ENCODE measurements around the gene ACTA2.

ACTA2 gene

GRCh38 chr10:88953662-88954061, 1.1 kb upstream of the ACTA2 start:
- Histone ChIP-seq H3K79me2 (ENCODE audit: control insufficient read depth, insufficient read depth, low read length, unreplicated experiment) (no peaks in the 10 kb centered on the region), H2AFZ (ENCODE audit: low read length, unreplicated experiment) (no peak overlapping the region), H3K4me1 (ENCODE audit: control insufficient read depth, insufficient read depth, low read length, unreplicated experiment) (peaks cover 31% of the 10 kb centered on the region), H3K4me3 (ENCODE audit: low read depth, low read length) (no peak overlapping the region), H3K27ac (ENCODE audit: low read depth, low read length) (no peak overlapping the region), H3K36me3 (ENCODE audit: insufficient read depth, low read length) (no peaks in the 10 kb centered on the region), H3K27me3 (ENCODE audit: insufficient read depth, low read length) (no peaks in the 10 kb centered on the region)

DNA sequence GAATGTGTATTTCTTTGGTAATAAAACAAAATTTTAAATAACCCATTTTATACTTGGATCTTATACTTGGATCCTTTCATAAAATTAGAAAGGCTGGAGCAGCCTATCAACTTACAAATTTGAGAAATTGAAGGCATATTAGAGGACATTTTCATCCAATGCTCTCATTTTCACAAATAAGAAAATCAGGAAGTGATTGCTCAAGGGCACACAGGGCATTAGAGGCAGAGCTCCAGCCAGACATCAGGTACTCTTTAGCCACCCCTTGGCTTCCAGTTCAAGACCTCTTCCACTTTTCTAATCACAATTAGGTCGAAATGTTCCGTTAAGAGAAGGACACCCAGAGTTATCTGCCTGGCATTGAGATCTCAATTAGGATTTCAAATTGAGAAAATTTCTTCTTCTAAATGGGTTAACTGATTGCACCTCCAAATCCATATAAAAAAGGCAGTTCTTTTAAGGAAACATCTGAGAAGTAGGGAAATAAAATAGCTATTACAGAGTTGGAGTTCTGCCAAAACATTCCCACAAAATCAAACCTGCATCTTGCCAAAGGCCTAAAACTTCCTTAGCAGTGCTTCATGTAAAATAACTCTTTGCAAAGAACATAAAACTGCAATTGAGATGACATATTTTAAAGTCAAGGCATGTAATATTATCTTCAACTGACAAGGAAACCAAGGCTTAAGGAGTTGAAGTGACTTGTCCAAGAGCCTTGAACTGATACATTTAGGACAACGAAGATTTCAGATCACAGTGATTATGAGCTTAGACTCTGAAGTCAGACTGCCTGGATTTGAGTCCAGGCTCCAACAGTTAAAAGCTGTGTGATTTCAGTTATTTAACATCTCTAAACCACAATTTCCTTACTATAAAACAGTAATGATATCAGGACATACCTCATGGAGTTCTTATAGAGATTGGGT, 2.4 kb downstream of the ACTA2 start:
- Histone ChIP-seq H3K79me2 (ENCODE audit: control insufficient read depth, insufficient read depth, low read length, unreplicated experiment) (no peaks in the 10 kb centered on the region), H3K27ac (ENCODE audit: low read depth, low read length) (peak overlapping the region; percentile 82), H3K4me3 (ENCODE audit: low read depth, low read length) (no peak overlapping the region; the same call in 1 of the 2 replicates), H3K36me3 (ENCODE audit: insufficient read depth, low read length) (no peaks in the 10 kb centered on the region), H2AFZ (ENCODE audit: low read length, unreplicated experiment) (peak overlapping the region; percentile 67), H3K4me1 (ENCODE audit: control insufficient read depth, insufficient read depth, low read length, unreplicated experiment) (peaks cover 31% of the 10 kb centered on the region), H3K27me3 (ENCODE audit: insufficient read depth, low read length) (no peaks in the 10 kb centered on the region)

DNA sequence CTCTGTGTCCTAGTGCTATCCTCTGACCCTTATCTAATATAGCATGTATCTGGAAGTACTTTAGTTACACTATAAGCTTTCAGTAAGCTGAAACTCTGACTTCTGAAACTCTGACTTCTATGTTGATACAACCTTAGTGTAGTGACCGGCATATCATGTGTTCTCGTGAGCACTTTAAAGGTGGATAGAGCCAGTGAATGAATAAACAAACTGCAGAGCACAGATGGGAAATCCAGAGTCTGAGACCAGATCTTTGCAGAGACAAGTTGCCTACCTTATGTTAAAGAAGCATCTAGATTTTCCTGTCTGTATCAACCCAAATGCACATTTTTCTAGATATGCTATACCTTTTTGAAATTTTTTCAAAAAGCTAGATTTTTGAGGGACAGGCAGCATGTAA, 3.5 kb downstream of the ACTA2 start:
- H3K27me3 ChIP-seq (ENCODE audit: insufficient read depth, low read length), result no peaks in the 10 kb centered on the region
- H3K4me1 ChIP-seq (ENCODE audit: control insufficient read depth, insufficient read depth, low read length, unreplicated experiment), result peaks cover 31% of the 10 kb centered on the region
- H3K36me3 ChIP-seq (ENCODE audit: insufficient read depth, low read length), result no peaks in the 10 kb centered on the region
- H3K27ac ChIP-seq (ENCODE audit: low read depth, low read length), result no peak overlapping the region
- no peak overlapping the region for H2AFZ ChIP-seq (ENCODE audit: low read length, unreplicated experiment)
- no peaks in the 10 kb centered on the region for H3K79me2 ChIP-seq (ENCODE audit: control insufficient read depth, insufficient read depth, low read length, unreplicated experiment)
- no peak overlapping the region for H3K4me3 ChIP-seq (ENCODE audit: low read depth, low read length)

DNA sequence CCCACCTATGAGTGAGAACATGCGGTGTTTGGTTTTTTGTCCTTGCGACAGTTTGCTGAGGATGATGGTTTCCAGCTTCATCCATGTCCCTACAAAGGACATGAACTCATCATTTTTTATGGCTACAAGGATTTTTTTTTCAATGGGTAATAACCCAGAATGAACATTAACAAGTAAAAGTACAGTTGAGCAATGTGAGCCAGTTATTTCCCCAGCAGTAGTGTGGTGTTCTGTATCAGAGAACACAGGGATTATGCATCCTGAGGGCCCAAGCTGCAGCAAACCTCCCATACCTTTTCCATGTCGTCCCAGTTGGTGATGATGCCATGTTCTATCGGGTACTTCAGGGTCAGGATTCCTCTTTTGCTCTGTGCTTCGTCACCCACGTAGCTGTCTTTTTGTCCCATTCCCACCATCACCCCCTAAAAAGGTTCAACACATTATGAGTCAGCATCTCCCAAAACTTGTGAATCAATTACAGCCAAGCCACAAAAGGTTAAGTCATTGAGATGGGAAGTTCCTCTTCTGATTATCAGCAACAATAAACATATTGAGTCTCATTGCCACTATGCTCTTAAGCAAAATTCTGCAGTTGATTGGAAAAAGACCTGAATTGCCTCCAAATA, 5.5 kb downstream of the ACTA2 start:
- H3K27ac ChIP-seq (ENCODE audit: low read depth, low read length), result no peak overlapping the region
- peaks cover 23% of the 10 kb centered on the region for H3K4me1 ChIP-seq (ENCODE audit: control insufficient read depth, insufficient read depth, low read length, unreplicated experiment)
- H2AFZ ChIP-seq (ENCODE audit: low read length, unreplicated experiment), result no peak overlapping the region
- H3K4me3 ChIP-seq (ENCODE audit: low read depth, low read length), result no peak overlapping the region
- no peaks in the 10 kb centered on the region for H3K79me2 ChIP-seq (ENCODE audit: control insufficient read depth, insufficient read depth, low read length, unreplicated experiment)
- H3K36me3 ChIP-seq (ENCODE audit: insufficient read depth, low read length), result no peaks in the 10 kb centered on the region
- H3K27me3 ChIP-seq (ENCODE audit: insufficient read depth, low read length), result no peaks in the 10 kb centered on the region

DNA sequence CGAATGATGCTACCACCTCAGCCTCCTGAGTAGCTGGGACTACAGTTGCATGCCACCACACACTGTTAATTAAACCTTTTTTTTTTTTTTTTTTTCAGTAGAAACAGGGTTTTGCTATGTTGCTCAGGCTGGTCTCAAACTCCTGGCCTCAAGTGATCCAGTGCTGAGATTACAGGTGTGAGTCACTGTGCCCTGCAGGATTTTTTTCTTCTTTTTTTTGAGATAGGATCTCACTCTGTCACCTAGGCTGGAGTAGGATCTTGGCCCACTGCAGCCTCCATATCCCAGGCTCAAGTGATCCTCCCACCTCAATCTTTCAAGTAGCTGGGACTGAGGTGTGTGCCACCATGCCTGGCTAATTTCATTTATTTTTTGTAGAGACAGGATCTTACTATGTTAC, 6.4 kb downstream of the ACTA2 start:
- H3K27ac ChIP-seq (ENCODE audit: low read depth, low read length), result no peak overlapping the region
- H3K4me3 ChIP-seq (ENCODE audit: low read depth, low read length), result no peak overlapping the region
- H2AFZ ChIP-seq (ENCODE audit: low read length, unreplicated experiment), result no peak overlapping the region
- H3K4me1 ChIP-seq (ENCODE audit: control insufficient read depth, insufficient read depth, low read length, unreplicated experiment), result peaks cover 16% of the 10 kb centered on the region
- no peaks in the 10 kb centered on the region for H3K27me3 ChIP-seq (ENCODE audit: insufficient read depth, low read length)
- H3K79me2 ChIP-seq (ENCODE audit: control insufficient read depth, insufficient read depth, low read length, unreplicated experiment), result no peaks in the 10 kb centered on the region
- H3K36me3 ChIP-seq (ENCODE audit: insufficient read depth, low read length), result no peaks in the 10 kb centered on the region

DNA sequence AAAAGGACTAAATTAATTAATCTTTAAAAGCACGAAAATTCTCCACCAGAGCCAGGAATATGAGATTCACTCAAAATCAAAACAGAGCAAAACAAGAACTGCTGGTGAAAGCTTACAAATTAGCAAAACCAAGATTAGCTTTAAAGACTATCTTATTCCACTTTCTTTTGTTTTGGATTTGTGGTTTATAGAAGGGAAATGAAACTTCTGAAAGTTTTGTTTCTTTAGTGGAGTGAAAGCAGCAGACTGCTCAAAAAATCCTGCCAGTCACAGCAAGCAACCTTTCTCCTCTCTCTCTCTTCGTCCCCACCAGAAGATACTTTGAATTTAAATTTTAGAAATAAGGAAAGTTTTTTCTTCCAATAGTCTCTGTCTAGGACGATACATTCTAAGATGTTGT, 7.8 kb downstream of the ACTA2 start:
- H3K4me3 ChIP-seq (ENCODE audit: low read depth, low read length), result no peak overlapping the region
- no peak overlapping the region for H3K27ac ChIP-seq (ENCODE audit: low read depth, low read length)
- no peaks in the 10 kb centered on the region for H3K36me3 ChIP-seq (ENCODE audit: insufficient read depth, low read length)
- H3K4me1 ChIP-seq (ENCODE audit: control insufficient read depth, insufficient read depth, low read length, unreplicated experiment), result peaks cover 2% of the 10 kb centered on the region
- H3K79me2 ChIP-seq (ENCODE audit: control insufficient read depth, insufficient read depth, low read length, unreplicated experiment), result no peaks in the 10 kb centered on the region
- H2AFZ ChIP-seq (ENCODE audit: low read length, unreplicated experiment), result no peak overlapping the region
- no peaks in the 10 kb centered on the region for H3K27me3 ChIP-seq (ENCODE audit: insufficient read depth, low read length)

DNA sequence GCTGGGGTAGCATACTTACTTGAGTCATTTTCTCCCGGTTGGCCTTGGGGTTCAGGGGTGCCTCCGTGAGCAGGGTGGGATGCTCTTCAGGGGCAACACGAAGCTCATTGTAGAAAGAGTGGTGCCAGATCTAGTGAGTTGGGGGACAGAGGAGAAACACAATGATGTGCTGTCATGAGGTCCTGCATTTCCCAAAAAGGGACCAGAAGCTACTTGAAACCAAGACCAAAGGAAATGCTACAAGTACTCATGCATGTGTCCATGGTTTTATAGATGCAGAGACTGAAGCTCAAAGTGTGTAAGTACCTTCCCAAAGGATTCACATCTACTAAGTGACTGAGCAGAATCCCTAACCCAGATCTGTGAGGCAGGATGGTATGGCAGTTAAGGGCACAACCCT, 8.8 kb downstream of the ACTA2 start:
- Histone ChIP-seq H3K36me3 (ENCODE audit: insufficient read depth, low read length) (no peaks in the 10 kb centered on the region), H3K27ac (ENCODE audit: low read depth, low read length) (no peak overlapping the region), H3K4me1 (ENCODE audit: control insufficient read depth, insufficient read depth, low read length, unreplicated experiment) (no peaks in the 10 kb centered on the region), H3K4me3 (ENCODE audit: low read depth, low read length) (no peak overlapping the region), H2AFZ (ENCODE audit: low read length, unreplicated experiment) (no peak overlapping the region), H3K27me3 (ENCODE audit: insufficient read depth, low read length) (no peaks in the 10 kb centered on the region), H3K79me2 (ENCODE audit: control insufficient read depth, insufficient read depth, low read length, unreplicated experiment) (no peaks in the 10 kb centered on the region)

GRCh38 chr10:88941026-88941425, 11.5 kb downstream of the ACTA2 start:
- Histone ChIP-seq H3K36me3 (ENCODE audit: insufficient read depth, low read length) (no peaks in the 10 kb centered on the region), H3K27ac (ENCODE audit: low read depth, low read length) (no peak overlapping the region), H3K4me1 (ENCODE audit: control insufficient read depth, insufficient read depth, low read length, unreplicated experiment) (no peaks in the 10 kb centered on the region), H3K4me3 (ENCODE audit: low read depth, low read length) (no peak overlapping the region), H2AFZ (ENCODE audit: low read length, unreplicated experiment) (no peak overlapping the region), H3K79me2 (ENCODE audit: control insufficient read depth, insufficient read depth, low read length, unreplicated experiment) (no peaks in the 10 kb centered on the region), H3K27me3 (ENCODE audit: insufficient read depth, low read length) (no peaks in the 10 kb centered on the region)

- Histone ChIP-seq H3K4me1 (ENCODE audit: control insufficient read depth, insufficient read depth, low read length, unreplicated experiment) (peaks cover 4% of the 10 kb centered on the region), H3K36me3 (ENCODE audit: insufficient read depth, low read length) (no peaks in the 10 kb centered on the region), H3K27ac (ENCODE audit: low read depth, low read length) (no peak overlapping the region), H3K27me3 (ENCODE audit: insufficient read depth, low read length) (no peaks in the 10 kb centered on the region), H3K79me2 (ENCODE audit: control insufficient read depth, insufficient read depth, low read length, unreplicated experiment) (no peaks in the 10 kb centered on the region), H3K4me3 (ENCODE audit: low read depth, low read length) (no peak overlapping the region), H2AFZ (ENCODE audit: low read length, unreplicated experiment) (no peak overlapping the region)
Observed at GRCh38 chr10:88938938-88939337, 13.6 kb downstream of the ACTA2 start.

- no peak overlapping the region for H2AFZ ChIP-seq (ENCODE audit: low read length, unreplicated experiment)
- no peak overlapping the region for H3K4me3 ChIP-seq (ENCODE audit: low read depth, low read length)
- no peaks in the 10 kb centered on the region for H3K27me3 ChIP-seq (ENCODE audit: insufficient read depth, low read length)
- no peaks in the 10 kb centered on the region for H3K36me3 ChIP-seq (ENCODE audit: insufficient read depth, low read length)
- H3K4me1 ChIP-seq (ENCODE audit: control insufficient read depth, insufficient read depth, low read length, unreplicated experiment), result peaks cover 4% of the 10 kb centered on the region
- no peak overlapping the region for H3K27ac ChIP-seq (ENCODE audit: low read depth, low read length)
- H3K79me2 ChIP-seq (ENCODE audit: control insufficient read depth, insufficient read depth, low read length, unreplicated experiment), result no peaks in the 10 kb centered on the region
Observed at GRCh38 chr10:88938039-88938438, 14.5 kb downstream of the ACTA2 start.

GRCh38 chr10:88936656-88937055, 15.9 kb downstream of the ACTA2 start:
- Histone ChIP-seq H2AFZ (ENCODE audit: low read length, unreplicated experiment) (no peak overlapping the region), H3K79me2 (ENCODE audit: control insufficient read depth, insufficient read depth, low read length, unreplicated experiment) (no peaks in the 10 kb centered on the region), H3K27ac (ENCODE audit: low read depth, low read length) (no peak overlapping the region), H3K27me3 (ENCODE audit: insufficient read depth, low read length) (no peaks in the 10 kb centered on the region), H3K4me1 (ENCODE audit: control insufficient read depth, insufficient read depth, low read length, unreplicated experiment) (peaks cover 8% of the 10 kb centered on the region), H3K36me3 (ENCODE audit: insufficient read depth, low read length) (no peaks in the 10 kb centered on the region), H3K4me3 (ENCODE audit: low read depth, low read length) (no peak overlapping the region)
